Lower lobe of right lung (tissue), 2 donors: Measurements from ENCODE around the gene DZIP1. TPM values are rescaled to one million over a fixed set of nuclear protein-coding genes. Genes with fewer than 3 reads are reported as not detected.

ENCODE experiments used
- ATAC-seq, 2 donors: fragments of 200-7000 bp; cut with Tn5 transposase; one replicate each; pipeline ENCODE4 v1.9.1; 2020 to 2022; ENCODE audit warnings: mild to moderate bottlenecking in 2 of 2, moderate library complexity in 2 of 2
- DNase-seq: peaks from one replicate; pipeline ENCODE4 v3.0.0-alpha.2; 2020
- H3K27ac ChIP-seq: fragments of 200-600 bp; one replicate; pipeline ENCODE4 v1.8.0; 2022
- H3K27me3 ChIP-seq: fragments of 200-600 bp; one replicate; pipeline ENCODE4 v1.8.0; 2022; ENCODE audit warnings: low read depth
- H3K36me3 ChIP-seq: fragments of 200-600 bp; one replicate; pipeline ENCODE4 v1.8.0; 2022; ENCODE audit warnings: mild to moderate bottlenecking
- H3K4me1 ChIP-seq: fragments of 200-600 bp; one replicate; pipeline ENCODE4 v1.8.0; 2022
- H3K4me3 ChIP-seq: fragments of 200-600 bp; one replicate; pipeline ENCODE4 v1.8.0; 2022; ENCODE audit warnings: mild to moderate bottlenecking
- H3K9me3 ChIP-seq: fragments of 200-600 bp; one replicate; pipeline ENCODE4 v1.8.0; 2022
- CTCF ChIP-seq: fragments of 200-600 bp; IDR thresholded peaks from one replicate; pipeline ENCODE4 v1.8.0; 2022; ENCODE audit warnings: antibody characterized with exemption, mild to moderate bottlenecking
- intact Hi-C: fragments of 100-400 bp; cut with DNase I; formaldehyde crosslinking; loops from one replicate; pipeline ENCODE4 v1.11.0; 2022
- total RNA-seq: library from RNA; stranded (reverse); fragmentation: NEBNext Ultra II Directional; extraction: Animal tissue kit (Norgen Biotek cat#: 25700); gene quantifications from one replicate; pipeline ENCODE4 v1.2.1, GENCODE V29; 2021
- donor health status: DM: no; HTN: yes; CAD: no; lungs with severe emphysema.

Gene DZIP1
- total RNA-seq, 1 donor from 2014 or later, result 9.0 TPM

GRCh38 chr13:95628488-95628887 is 16.0 kb downstream of the DZIP1 start:
- DNase-seq (no peak), ATAC-seq (no peak)
- Histone ChIP-seq H3K4me1 (no peaks in the 10 kb centered on the region), H3K27ac (no peak overlapping the region), H3K9me3 (peaks cover 3% of the 10 kb centered on the region), H3K4me3 (no peak overlapping the region), H3K27me3 (no peaks in the 10 kb centered on the region), H3K36me3 (peaks cover 8% of the 10 kb centered on the region)
- intact Hi-C loops, result loop anchor here (10.0 kb wide), 1 partner anchor 206 kb away; no protein-coding TSS in a partner anchor
- TF ChIP-seq CTCF, result no peak

GRCh38 chr13:95627590-95627989 is 16.9 kb downstream of the DZIP1 start:
- no peak for ATAC-seq
- Histone ChIP-seq H3K4me3 (no peak overlapping the region), H3K4me1 (no peaks in the 10 kb centered on the region), H3K9me3 (peaks cover 3% of the 10 kb centered on the region), H3K27ac (no peak overlapping the region), H3K27me3 (no peaks in the 10 kb centered on the region), H3K36me3 (peaks cover 8% of the 10 kb centered on the region)
- no peak for DNase-seq
- intact Hi-C loops, result loop anchor here (10.0 kb wide), 1 partner anchor 207 kb away; no protein-coding TSS in a partner anchor
- no peak for TF ChIP-seq CTCF

GRCh38 chr13:95626768-95627167 is 17.7 kb downstream of the DZIP1 start:
- H3K9me3 ChIP-seq, result peaks cover 3% of the 10 kb centered on the region
- no peak for TF ChIP-seq CTCF
- H3K27ac ChIP-seq, result no peak overlapping the region
- no peaks in the 10 kb centered on the region for H3K4me1 ChIP-seq
- peaks cover 8% of the 10 kb centered on the region for H3K36me3 ChIP-seq
- ATAC-seq (no peak), DNase-seq (no peak)
- no peaks in the 10 kb centered on the region for H3K27me3 ChIP-seq
- intact Hi-C loops, result loop anchor here (10.0 kb wide), 1 partner anchor 208 kb away; no protein-coding TSS in a partner anchor
- H3K4me3 ChIP-seq, result no peak overlapping the region

DNA sequence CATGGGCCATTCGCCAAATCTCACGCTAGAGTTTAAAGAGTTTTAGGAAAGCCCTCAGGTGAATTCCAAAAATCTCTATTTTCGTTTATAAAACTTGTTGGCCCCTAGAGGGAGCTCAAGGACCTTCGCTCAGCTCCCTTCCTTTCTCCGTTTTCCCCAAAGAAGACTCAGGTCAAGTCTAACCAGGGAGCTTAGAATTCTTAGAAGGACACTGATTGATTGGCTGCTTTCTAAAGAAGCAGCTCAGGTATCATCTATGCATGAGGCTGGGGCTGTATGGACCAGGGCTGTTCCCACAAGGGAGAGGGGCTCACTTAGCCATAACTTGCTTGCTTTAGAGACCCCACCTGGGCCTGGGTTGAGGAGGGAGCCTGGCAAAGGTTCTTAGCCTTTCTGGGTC is 20.5 kb downstream of the DZIP1 start:
- Histone ChIP-seq H3K27ac (no peak overlapping the region), H3K4me1 (no peaks in the 10 kb centered on the region), H3K36me3 (peaks cover 5% of the 10 kb centered on the region), H3K9me3 (peaks cover 3% of the 10 kb centered on the region), H3K27me3 (no peaks in the 10 kb centered on the region), H3K4me3 (no peak overlapping the region)
- ATAC-seq (peak; percentile 69 to 70), DNase-seq (no peak)
- intact Hi-C loops, result loop anchor here (10.0 kb wide), 1 partner anchor 211 kb away; no protein-coding TSS in a partner anchor
- peak; percentile 59 for TF ChIP-seq CTCF

DNA sequence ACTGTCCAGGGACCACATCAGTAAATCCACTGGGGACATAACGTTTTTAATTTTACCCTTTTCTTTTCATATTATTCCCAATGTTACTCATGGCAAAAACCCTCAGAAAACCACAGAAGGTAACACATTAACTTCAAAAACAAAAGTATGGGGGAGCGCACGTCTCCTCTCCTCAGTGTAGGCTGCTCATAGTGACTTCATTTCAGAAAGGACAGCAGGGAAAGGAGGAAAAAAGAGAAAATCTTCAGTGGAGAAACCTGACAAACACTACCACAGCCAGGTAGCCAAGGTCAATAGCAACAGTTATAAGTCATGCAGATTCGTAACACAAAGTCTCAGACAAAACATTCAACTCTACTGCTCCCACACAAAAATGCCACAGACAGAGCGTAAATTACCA is 21.4 kb downstream of the DZIP1 start:
- no peak for TF ChIP-seq CTCF
- Histone ChIP-seq H3K9me3 (peaks cover 3% of the 10 kb centered on the region), H3K4me3 (no peak overlapping the region), H3K36me3 (peaks cover 5% of the 10 kb centered on the region), H3K4me1 (no peaks in the 10 kb centered on the region), H3K27ac (no peak overlapping the region), H3K27me3 (no peaks in the 10 kb centered on the region)
- DNase-seq, result no peak
- intact Hi-C loops, result loop anchor here (10.0 kb wide), 1 partner anchor 212 kb away; no protein-coding TSS in a partner anchor
- ATAC-seq, result no peak
